HG03060 (cell line): ENCODE data around the gene MYOM1.
"Not testable (repeated sequence)": the region's sequence is repeated elsewhere in the genome, so short reads cannot be mapped to it uniquely, and the experiment has no call there.

ENCODE experiments used
- ATAC-seq: cut with Tn5 transposase; IDR thresholded peaks from one replicate; pipeline ENCODE4 v1.9.1; 2021; ENCODE audit warnings: low read depth, moderate number of reproducible peaks; ENCODE audit not compliant: unreplicated experiment

The MYOM1 gene

DNA sequence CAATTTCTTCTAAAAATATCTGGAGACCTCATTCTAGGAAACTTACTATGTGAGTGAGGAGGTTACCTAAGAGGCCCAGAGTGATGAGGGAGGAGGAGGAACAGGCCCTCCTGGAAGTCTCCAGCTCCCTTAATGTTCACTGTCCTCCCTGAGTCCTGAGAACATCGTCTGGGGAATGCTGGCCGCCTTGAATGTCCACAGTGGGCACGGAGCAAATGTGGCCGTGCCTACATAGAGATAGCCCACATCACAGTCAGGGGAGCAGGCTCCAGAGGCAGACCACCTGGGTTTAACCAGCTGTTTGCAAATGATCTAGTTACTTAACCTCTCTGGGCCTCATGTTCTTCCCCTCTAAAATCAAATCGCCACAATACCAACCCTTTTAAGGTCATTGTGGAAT, 123.8 kb downstream of the MYOM1 start:
- no peak for ATAC-seq

GRCh38 chr18:3094338-3094684, 125.5 kb downstream of the MYOM1 start:
- ATAC-seq: no peak

GRCh38 chr18:3093624-3094337, 126.0 kb downstream of the MYOM1 start:
- no peak for ATAC-seq

DNA sequence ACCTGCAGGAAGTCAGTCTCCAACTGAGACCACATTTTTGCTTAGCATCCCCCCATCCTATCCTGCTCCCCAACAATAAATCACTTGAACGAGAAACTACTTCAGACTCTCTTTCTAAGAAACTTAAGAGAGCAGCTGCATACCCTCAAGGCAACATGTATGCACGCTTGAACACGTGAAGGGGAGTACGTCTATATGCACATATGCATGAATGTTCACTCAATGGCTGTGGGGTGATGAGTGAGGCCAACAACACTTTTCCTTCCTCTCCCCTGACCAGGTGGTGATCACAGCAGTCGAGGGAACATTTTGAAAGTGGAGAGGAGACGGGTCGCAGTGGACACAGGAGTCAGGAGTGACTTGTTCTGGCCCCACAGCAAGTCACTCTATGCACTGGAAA, 127.0 kb downstream of the MYOM1 start:
- no peak for ATAC-seq

- no peak for ATAC-seq
Observed at GRCh38 chr18:3089579-3089978, 130.2 kb downstream of the MYOM1 start.

- no peak for ATAC-seq
Observed at GRCh38 chr18:3088449-3088848, 131.3 kb downstream of the MYOM1 start.

DNA sequence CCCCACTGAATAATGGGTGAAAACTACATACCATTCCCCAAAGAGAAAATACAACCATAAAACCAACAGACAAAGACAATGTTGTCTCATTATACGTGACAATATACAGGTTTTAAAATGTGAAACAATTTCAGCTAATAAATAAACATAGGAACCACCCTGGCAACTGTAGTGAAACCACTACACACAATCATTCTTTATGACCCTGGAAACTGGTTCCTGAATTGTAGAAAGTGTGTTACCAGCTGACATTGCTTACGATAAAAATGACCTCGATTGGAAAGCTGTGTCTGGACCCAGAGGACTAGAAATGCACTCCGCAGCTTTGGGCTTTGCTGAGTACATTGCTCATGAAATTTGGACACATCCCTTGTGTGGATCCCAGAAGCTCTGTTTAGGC, 132.9 kb downstream of the MYOM1 start:
- no peak for ATAC-seq

DNA sequence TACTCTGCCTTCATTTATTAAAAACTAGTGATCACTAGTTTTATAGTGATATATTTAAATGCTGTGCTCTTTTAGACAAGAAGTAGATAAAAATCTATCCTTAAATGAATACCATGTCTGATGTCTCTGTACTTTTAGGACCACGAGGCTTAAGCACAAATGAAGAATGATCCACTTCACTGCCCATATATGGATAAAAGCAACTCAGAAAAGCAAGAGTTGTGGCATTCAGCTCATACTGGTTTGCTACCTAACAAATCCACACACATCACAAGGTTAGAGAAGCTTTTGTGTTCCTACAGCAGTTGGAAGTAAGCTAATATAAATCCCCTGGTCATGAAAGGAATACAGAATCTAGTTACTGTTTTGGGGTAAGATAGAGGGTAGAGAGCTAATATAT, 134.2 kb downstream of the MYOM1 start:
- no peak for ATAC-seq

GRCh38 chr18:3084206-3084605, 135.6 kb downstream of the MYOM1 start:
- no peak for ATAC-seq

DNA sequence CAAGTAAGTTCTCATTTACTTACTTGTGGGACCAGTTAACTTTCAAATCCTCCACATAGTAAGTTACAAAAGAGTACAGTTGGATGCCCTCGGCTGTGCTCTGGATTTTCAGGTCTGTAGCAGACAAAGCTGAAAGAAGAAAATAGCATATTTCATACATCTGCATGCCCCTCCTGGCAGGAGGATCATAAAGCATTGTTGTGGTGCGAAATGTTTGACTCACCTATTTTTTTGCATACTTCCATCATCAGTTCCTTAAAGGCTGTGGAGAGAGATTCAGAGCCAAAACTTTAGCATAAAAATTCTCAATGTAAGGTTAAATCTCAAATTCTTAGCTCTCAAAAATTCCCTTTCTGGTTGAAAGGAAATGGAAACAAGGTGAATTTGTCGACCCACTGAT, 136.0 kb downstream of the MYOM1 start:
- no peak for ATAC-seq

- no peak for ATAC-seq
Observed at GRCh38 chr18:3081584-3081991, 138.2 kb downstream of the MYOM1 start.

GRCh38 chr18:3079653-3080052, 140.1 kb downstream of the MYOM1 start:
- no peak for ATAC-seq

GRCh38 chr18:3075491-3075890, 144.3 kb downstream of the MYOM1 start:
- no peak for ATAC-seq

- ATAC-seq: no peak
Observed at GRCh38 chr18:3074087-3074486, 145.7 kb downstream of the MYOM1 start.

DNA sequence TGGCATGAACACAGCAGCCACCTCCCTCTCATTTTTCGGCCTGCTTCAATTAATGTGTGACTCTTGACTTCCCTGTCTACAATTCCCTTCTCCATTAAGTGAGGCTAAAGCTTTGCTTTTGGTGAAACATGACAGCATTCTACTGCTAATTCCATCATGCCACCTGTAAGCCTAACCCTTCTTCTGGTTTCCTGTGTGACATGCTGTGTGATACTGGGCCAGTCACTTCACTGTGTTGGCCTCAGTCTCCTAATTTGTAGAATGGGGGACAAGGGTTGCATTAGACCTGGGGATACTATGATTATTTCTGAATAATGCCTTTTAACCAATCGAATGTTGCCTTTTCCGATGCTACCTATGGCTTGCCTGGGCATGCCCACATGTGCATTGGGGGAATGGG, 146.4 kb downstream of the MYOM1 start:
- not testable (repeated sequence) for ATAC-seq

DNA sequence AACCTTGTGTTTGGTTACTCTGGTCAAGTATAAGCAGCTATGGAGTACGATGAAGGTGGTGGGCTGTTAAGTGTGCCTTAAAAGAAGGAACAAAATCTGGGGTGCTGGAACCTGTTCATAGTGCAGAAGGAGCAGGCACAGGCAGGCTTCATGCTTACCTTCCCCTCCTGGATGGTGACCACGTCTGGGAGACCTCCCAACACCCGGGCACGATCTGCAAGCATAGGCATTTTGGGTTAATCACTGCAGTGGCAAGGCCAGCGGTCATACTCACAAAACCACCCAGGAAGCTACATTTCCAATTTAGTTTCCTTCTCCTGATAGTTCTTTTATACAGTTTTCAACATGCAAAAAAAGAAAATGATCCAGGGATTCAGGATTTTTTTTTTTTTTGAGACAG, 148.1 kb downstream of the MYOM1 start:
- ATAC-seq: no peak

DNA sequence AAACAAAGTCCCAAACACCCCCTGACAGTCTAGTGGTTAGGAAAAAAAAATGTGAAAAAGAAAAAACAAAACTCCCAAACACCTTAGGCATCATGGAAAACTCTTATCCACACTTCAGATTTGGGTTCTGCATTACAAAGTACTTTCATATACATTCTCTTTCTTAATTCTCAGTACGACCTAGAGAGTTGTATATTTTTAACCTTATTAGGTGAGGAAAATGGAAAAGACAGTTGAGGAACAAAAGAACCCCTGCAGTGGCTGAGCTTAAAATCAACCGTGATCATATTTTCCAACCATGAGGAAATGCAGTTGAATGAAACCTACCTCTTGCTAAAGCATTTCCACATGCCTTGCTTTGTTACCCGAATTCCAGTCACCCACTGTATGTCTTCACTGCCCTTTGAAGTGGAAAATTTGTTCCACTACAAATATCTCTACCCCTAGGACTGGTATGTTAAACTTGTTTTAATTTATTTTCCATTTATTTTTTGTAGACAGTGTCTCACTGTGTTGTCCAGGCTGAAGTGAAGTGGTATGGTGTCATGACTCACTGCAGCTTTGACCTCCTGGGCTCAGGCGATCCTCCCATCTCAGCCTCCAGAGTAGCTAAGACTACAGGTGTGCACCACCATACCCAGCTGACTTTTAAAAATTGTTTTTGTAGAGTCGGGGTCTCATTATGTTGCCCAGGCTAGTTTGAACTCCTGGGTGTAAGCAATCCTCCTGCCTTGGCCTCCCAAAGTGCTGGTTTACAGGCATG, 149.9 kb downstream of the MYOM1 start:
- ATAC-seq: no peak

DNA sequence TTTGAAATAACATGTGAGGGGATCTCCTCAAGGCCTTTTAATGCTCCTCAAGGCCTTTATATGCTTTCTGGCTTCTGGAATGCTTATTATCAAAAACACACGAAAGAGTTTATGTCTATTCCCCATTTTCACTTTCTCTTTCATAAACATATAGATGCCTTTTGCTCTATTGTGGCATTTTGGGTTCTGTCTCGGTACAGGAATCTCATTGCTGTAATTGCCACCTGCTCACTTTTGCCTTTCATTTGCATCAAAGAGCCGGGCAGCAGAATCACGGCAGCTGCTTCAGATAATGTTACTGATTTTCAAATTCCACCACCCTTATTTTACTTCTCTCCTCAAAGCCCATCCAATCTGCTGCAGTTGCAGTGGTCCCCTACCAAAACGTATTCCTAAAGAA, 152.0 kb downstream of the MYOM1 start:
- no peak for ATAC-seq

DNA sequence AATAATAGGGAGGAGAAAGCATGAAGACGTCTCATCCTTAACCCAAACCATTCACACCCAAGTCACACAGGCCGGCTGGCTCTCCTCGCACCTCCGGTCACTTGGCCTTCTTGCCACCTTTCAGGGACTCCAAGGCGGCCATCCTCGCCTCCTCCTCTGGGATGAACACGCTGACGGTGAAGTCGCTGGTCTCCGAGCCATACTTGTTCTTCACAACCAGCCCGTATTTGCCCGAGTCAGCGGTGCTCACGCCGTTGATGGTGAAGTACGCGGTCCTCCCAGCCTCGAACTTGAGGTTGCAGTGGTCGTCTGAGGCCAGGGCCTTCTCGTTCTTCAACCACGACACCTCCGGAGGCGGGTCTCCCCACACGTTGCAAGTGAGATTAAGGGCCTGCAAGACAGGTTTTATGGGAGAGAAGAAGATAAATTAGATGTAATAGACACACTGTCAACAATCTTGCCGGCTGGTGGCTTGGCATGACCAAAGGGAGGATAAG, 152.6 kb downstream of the MYOM1 start:
- ATAC-seq: no peak

DNA sequence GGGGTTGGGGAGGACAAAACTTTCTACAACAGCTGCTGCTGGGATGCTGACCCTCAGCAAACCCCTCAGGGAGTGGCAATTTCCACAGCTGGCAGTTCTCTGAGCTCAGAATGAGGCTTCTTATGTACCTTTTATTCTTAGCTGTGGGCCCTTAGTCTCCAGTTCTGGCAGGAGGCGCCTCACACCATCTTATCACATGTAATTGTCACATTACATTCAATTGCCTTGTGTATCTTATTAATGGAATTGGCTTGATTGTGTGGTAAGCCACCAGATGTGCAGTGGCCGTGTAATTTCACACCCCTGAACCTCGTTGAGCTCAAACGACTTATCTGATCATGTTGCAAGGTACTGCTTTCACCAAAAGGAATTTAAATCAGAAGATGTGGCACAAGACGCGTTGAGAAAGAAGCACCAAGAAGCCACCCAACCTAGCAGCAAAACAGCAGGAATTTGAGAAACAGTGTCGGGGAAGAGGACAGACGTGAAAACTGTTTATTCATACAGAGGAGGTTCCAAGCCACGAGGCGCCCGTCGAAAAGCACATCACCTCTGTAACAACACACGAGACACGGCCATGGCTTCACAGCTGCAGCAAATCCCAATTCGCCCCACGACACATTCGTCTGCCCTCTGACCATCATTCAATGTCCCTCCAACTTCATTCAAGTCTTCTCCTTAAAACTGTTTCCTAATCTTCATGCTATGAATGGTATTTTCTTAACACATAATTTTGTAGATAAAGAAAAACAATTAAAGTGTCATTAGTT, 153.2 kb downstream of the MYOM1 start:
- no peak for ATAC-seq

- not testable (repeated sequence) for ATAC-seq
Observed at GRCh38 chr18:3063766-3064165, 156.0 kb downstream of the MYOM1 start.
